T-helper 1 cell treated with Interleukin-12 subunit alpha and Interleukin-12 subunit beta and Interleukin-4 antibody, amounts not matched to agents 30 μg/mL and 1 μg/mL, for 36 hours (primary cell): ENCODE results near the gene GNG13.
"Not testable (repeated sequence)": the region's sequence is repeated elsewhere in the genome, so short reads cannot be mapped to it uniquely, and the experiment has no call there.

Experiments used
- H3K27ac Mint-ChIP-seq: one replicate; pipeline ENCODE4 v1.8.0; 2021; ENCODE audit warnings: mild to moderate bottlenecking, mixed read lengths
- H3K27me3 Mint-ChIP-seq: one replicate; pipeline ENCODE4 v1.8.0; 2021; ENCODE audit warnings: low read depth, mixed read lengths
- H3K36me3 Mint-ChIP-seq: one replicate; pipeline ENCODE4 v1.8.0; 2021; ENCODE audit warnings: low read depth, mixed read lengths
- H3K4me1 Mint-ChIP-seq: one replicate; pipeline ENCODE4 v1.8.0; 2021; ENCODE audit warnings: low read depth, mixed read lengths
- H3K4me3 Mint-ChIP-seq: one replicate; pipeline ENCODE4 v1.8.0; 2021; ENCODE audit warnings: mild to moderate bottlenecking, moderate library complexity, mixed read lengths
- H3K9me3 Mint-ChIP-seq: one replicate; pipeline ENCODE4 v1.8.0; 2021; ENCODE audit warnings: mixed read lengths

Gene GNG13

DNA sequence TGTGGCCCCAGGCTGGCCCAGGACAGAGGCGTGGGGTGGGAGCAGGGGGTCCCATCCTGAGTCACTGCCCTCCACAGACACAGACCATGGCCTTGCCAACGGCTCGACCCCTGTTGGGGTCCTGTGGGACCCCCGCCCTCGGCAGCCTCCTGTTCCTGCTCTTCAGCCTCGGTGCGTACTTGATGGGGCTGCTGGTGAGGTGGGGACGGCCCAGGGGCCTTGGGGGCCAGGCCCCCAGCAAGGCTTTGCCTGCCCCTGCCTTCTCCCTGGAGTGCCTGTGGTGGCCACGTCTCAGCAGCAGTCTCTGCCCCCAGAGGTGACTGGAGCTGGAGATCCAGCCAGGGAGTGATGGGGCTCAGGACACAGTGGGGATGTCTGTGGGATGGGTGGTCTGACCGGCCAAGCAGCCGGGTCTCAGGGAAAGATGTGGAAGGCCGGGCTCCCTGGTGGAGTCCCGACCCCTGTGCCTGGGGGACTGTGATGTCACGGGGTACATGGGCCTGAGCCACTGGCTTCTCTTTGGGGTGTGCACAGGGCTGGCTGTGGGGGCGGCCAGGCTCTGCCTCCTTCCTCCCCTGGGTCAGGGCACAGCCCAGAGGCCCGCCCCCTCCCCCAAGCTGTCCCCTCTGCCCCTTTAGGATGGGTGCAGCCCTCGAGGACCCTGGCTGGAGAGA lies 37.8 kb downstream of the GNG13 start:
- H3K9me3 Mint-ChIP-seq = no peaks in the 10 kb centered on the region
- H3K27ac Mint-ChIP-seq = no peak overlapping the region
- H3K36me3 Mint-ChIP-seq = no peaks in the 10 kb centered on the region
- no peak overlapping the region for H3K4me3 Mint-ChIP-seq
- no peaks in the 10 kb centered on the region for H3K4me1 Mint-ChIP-seq
- peaks cover 3% of the 10 kb centered on the region for H3K27me3 Mint-ChIP-seq

DNA sequence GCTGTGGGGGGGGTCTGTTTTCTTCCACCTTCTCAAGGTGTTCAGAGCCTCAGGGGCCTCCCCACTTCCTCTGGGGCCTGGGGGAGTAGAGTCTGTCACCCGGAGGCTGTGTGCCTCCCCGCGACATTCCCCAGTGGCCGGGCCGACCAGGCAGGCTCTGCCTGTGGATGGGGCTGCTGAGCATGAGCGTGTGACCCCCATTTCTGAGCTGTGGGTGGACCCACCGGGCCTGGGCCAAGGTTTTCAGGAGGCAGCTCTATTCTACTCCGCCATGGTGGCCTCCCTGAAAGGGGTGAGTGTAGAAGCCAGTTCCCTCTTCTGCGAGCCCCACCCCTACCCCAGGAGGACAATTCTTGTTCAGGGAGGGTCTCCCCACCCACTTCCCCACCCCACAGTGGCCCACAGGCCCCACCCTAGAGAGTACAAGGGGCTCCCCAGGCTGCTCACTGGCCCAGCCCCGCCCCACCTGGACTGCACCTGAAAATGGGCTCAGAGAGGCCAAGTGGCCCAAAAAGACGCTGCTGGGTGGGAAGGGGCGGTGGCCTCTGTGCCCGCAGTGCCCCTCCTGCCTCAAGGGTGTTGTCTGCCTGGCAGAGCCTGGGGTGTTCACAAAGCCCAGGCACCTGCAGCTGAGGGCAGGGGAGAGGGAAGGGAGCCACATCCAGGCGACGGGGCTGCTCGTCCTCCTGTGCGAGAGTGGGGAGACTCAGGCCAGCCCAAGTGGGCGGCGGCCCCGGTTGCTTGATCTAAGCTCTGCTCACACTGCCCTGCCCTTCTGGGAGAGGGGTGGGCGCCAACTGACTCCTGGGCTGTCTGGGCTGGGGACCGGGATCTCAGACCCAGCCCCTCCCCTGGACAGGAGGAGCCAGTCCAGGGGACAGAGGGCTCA lies 38.7 kb downstream of the GNG13 start:
- Mint-ChIP-seq H3K36me3 (no peaks in the 10 kb centered on the region), H3K4me1 (no peaks in the 10 kb centered on the region), H3K9me3 (no peaks in the 10 kb centered on the region), H3K27ac (no peak overlapping the region), H3K27me3 (peaks cover 6% of the 10 kb centered on the region), H3K4me3 (no peak overlapping the region)

DNA sequence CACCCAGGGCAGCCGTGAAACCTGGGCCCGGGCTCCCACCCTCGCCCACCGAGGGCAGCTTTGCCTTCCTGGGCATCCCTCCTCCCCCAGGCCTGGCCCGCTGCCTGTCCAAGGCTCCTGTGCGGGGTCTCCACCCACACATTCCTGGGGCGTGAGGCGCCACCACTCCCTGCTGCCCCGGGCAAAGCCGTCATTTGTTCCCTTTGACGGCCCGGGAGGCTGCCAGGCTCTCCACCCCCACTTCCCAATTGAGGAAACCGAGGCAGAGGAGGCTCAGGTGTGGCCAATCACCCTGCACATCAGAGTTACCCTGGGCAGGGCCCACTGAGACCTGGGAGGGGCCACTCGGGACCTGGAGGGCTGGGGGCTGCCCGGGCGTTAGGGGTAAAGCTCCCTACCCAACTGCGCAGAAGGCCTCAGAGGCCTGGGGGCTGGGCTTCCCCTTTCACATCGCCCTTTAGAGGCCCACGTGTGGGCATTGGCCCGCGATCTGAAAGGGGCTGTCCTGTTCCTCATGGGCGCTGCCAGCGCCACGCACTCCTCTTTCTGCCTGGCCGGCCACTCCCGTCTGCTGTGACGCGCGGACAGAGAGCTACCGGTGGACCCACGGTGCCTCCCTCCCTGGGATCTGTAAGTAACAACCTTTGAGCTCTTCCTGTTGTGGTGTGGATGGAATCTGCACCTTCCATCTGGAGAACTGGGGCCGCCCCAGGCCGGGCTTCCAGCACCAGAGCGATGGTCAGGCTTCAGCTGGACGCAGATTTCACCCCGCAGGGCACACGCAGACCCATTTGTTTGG lies 39.8 kb downstream of the GNG13 start, which contains the start of gene MSLN:
TSS of gene MSLN (plus strand) at position 190 of the 799 bp plus-strand sequence. CDS start 1,947 bp downstream, outside the sequence.
- Mint-ChIP-seq H3K27me3 (peaks cover 10% of the 10 kb centered on the region), H3K4me1 (no peaks in the 10 kb centered on the region), H3K36me3 (no peaks in the 10 kb centered on the region), H3K9me3 (no peaks in the 10 kb centered on the region), H3K27ac (no peak within 1 kb of the TSS), H3K4me3 (no peak within 1 kb of the TSS)

DNA sequence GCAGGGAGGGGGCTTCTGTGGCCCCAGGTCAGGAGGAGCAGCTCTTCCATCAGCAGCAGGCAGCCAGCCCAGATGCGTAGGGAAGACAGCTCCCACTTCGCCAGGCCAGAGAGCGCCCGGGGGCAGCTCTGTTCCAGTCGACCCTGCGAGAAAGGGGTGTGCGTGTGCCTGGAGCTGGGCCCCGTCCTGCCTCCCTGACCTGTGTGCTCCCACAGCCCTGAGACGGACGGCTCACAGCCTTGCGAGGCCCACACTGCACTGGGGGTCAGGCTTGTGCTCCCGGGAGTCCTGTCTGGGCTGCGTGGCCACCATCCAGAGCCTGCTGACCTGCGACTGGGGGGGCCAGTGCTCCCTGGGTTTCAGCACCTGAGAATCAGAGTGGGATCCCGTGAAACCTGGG lies 40.5 kb downstream of the GNG13 start:
- no peaks in the 10 kb centered on the region for H3K4me1 Mint-ChIP-seq
- peaks cover 10% of the 10 kb centered on the region for H3K27me3 Mint-ChIP-seq
- H3K36me3 Mint-ChIP-seq = no peaks in the 10 kb centered on the region
- H3K9me3 Mint-ChIP-seq = no peaks in the 10 kb centered on the region
- no peak overlapping the region for H3K4me3 Mint-ChIP-seq
- H3K27ac Mint-ChIP-seq = no peak overlapping the region

DNA sequence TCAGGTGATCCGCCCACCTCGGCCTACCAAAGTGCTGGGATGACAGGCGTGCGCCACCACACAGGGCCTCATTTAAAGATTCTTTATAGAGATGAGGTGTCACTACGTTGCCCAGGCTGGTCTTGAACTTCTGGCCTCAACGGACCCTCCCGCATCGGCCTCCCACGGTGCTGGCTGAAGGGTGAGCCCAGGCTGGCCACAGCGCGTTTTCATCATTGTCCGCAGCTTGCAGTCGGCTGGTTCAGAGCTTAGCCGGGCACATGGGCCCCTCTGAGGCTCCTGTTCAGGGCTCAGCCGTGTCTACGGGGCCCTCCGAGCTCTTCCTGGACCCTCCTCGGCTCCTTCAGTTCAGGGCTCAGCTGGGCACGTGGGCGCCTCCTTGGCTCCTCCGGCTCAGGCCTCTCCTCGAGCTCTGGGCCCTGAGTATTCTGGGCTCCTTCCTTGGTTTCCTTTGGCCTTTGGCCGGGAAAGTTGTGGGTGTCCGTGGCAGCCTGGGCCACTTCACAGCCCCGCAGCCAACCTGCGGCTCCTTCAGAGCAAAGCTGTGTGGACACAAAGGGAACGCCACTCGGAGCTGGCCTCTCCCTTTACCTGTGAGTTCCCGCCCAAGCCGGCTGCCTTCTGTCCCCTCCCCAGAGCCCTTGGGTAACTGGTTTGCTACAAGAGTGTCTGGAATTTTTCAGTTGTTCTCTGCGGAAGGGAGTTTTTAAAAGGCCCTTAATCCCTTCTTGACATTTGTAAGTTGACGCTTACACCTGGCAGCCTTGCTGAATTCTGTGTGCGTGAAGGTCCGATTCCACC lies 41.2 kb downstream of the GNG13 start:
- Mint-ChIP-seq H3K27ac (no peak overlapping the region), H3K9me3 (no peaks in the 10 kb centered on the region), H3K4me3 (no peak overlapping the region), H3K4me1 (no peaks in the 10 kb centered on the region), H3K36me3 (no peaks in the 10 kb centered on the region), H3K27me3 (peaks cover 10% of the 10 kb centered on the region)

DNA sequence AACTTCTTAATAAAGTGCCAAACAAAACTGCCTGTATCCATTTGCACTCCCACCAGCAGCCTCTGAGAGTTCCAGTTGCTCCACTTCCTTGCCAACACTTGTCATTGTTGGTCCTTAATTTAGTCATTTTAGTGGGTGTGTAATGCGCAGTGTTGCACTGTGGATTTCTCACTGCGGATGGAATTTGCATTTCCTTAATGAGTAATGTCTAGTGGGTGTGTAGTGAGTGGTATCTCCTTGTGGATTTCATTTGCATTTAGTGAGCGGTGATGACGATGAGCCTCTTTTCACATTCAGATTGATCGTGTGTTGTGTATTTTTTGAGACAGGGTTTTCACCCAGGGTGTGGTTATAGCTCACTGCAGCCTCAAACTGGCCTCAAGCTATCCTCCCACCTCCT lies 44.1 kb downstream of the GNG13 start:
- no peaks in the 10 kb centered on the region for H3K4me1 Mint-ChIP-seq
- H3K4me3 Mint-ChIP-seq = no peak overlapping the region
- no peaks in the 10 kb centered on the region for H3K9me3 Mint-ChIP-seq
- H3K36me3 Mint-ChIP-seq = no peaks in the 10 kb centered on the region
- H3K27me3 Mint-ChIP-seq = peaks cover 10% of the 10 kb centered on the region
- no peak overlapping the region for H3K27ac Mint-ChIP-seq

DNA sequence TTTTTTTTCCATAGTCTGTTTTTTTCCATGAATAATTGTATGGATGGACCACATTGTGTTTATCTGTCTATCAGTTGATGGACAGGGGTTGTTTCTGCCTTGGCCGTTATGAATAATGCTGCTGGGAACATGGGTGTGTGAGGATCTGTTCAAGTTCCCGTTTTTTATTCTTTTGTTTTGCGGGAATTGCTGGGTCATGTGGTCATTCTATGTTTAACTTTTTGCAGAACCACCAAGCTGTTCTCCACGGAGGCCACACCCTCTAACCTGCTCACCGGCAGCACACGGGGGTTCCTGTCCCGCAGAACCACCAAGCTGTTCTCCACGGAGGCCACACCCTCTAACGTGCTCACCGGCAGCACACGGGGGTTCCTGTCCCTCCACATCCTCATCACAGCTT lies 45.9 kb downstream of the GNG13 start:
- Mint-ChIP-seq H3K9me3 (no peaks in the 10 kb centered on the region), H3K27ac (no peak overlapping the region), H3K4me1 (no peaks in the 10 kb centered on the region), H3K4me3 (no peak overlapping the region), H3K27me3 (peaks cover 10% of the 10 kb centered on the region), H3K36me3 (no peaks in the 10 kb centered on the region)

DNA sequence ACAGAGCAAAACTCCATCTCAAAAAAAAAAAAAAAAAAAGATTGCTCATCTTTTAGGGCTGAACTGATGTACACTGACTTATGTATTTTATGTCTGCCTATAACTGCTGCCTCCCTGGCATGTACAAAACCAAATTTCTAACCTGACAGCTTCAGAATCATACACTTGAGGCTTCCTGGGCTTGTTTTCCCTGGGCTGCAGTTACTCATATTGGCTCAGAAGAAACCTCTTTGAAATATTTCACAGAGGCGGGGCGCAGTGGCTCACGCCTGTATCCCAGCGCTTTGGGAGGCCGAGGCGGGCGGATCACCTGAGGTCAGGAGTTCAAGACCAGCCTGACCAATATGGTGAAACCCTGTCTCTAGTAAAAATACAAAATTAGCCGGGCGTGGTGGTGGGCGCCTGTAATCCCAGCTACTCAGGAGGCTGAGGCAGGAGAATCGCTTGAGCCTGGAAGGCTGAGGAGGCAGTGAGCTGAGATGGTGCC lies 46.4 kb downstream of the GNG13 start:
- not testable (repeated sequence) for H3K36me3 Mint-ChIP-seq, H3K9me3 Mint-ChIP-seq, H3K27ac Mint-ChIP-seq, H3K4me1 Mint-ChIP-seq, H3K4me3 Mint-ChIP-seq
- peaks cover 10% of the 10 kb centered on the region for H3K27me3 Mint-ChIP-seq

DNA sequence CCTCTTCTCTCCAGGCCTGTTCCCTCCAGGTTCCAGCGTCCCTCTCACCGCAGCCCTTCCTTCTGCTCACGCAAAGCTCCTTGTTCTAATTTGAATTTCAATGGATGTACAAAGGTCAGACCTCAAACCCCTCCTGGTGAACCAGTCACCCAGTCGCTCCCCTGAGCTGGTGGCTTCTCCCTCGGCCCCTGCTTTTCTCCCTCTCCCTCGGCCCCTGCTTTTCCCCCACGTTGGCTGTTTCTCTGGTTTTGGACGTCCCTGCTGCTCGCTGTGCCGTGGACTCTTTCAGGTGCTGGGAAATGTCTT lies 48.6 kb downstream of the GNG13 start:
- Mint-ChIP-seq H3K9me3 (no peaks in the 10 kb centered on the region), H3K27ac (no peak overlapping the region), H3K27me3 (peaks cover 4% of the 10 kb centered on the region)

DNA sequence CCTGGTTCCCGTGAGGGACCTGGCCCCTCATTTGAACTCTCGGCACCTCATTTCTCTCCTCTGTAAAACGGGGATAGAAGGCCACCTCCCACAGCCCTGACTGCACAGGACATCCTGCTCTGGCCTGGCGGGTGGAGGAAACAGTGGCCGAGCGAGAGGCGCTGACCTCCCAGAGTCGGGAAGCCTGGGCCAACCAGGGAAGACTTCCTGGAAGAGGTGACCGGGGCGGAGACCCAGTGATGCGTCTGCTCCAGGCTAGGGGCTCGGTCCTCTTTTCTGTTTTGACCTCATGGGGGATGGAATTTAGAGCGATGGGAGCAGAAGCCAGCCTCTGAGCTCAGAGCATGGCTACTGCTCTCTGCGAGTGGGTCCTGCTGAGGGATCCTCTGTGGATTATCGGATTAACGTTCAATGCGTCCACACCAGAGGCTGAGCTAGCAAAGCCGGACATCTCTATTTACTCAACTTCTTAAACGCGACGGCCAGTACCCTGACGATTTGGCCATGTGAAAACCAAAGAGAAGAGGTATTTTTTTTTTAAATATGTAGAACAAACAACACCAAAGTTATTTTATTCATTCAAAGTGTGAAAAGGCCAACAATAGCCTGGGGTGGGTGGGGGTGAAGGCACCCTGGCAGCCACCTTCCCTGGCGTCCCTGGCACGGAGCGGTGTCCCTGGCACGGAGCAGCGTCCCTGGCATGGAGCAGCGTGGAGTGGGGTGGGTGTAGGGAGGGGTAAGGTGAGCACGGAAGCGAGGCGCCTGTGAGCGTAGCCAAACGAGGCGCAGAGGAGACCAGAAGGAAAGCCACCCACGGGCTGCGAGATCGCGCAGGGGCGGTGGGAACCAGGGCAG lies 49.2 kb downstream of the GNG13 start:
- Mint-ChIP-seq H3K4me1 (no peaks in the 10 kb centered on the region), H3K27me3 (peaks cover 1% of the 10 kb centered on the region), H3K9me3 (no peaks in the 10 kb centered on the region), H3K36me3 (no peaks in the 10 kb centered on the region), H3K27ac (no peak overlapping the region), H3K4me3 (no peak overlapping the region)

More for the DNA sequence above, 48.6 kb downstream of the GNG13 start:
- Mint-ChIP-seq H3K4me3 (no peak overlapping the region), H3K36me3 (no peaks in the 10 kb centered on the region), H3K4me1 (no peaks in the 10 kb centered on the region)

DNA sequence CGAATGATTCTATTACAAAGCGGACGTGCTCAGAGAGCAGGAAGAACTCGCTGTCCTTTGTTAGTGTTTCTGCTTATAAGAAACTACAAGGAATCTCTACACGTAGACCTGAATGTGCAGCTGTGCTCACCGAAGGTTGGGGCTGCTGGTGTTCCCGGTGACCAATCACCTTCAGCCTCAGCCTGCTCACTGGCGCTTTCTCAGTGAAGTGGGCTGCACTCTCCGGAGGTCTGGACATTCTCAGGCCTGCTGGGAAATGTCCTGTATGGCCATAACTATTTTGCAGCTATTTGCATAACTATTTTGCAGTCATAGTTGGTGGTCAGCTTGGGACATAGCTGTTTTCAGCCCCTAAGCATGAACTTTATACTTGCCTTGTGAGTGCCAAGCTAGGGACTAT lies 50.0 kb downstream of the GNG13 start:
- no peaks in the 10 kb centered on the region for H3K9me3 Mint-ChIP-seq
- H3K27ac Mint-ChIP-seq = no peak overlapping the region
- no peak overlapping the region for H3K4me3 Mint-ChIP-seq
- H3K36me3 Mint-ChIP-seq = no peaks in the 10 kb centered on the region
- H3K4me1 Mint-ChIP-seq = no peaks in the 10 kb centered on the region
- no peaks in the 10 kb centered on the region for H3K27me3 Mint-ChIP-seq

DNA sequence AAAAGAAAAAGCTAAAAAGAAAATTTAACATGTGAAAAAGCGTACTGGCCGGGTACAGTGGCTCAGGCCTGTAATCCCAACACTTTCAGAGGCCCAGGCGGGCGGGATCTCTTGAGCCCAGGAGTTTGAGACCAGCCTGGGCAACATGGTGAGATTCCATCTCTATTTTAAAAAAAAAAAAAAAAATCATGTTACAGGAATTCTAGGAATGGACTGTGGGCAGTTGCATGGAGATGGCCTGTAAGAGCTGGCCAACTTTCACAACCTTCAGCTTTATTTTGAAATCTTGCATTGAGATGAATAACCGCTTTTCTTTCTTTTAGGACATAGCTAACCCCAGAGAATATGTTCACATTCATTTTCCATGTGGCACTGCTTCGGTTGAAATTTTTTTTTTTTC lies 51.5 kb downstream of the GNG13 start:
- no peaks in the 10 kb centered on the region for H3K27me3 Mint-ChIP-seq
- no peak overlapping the region for H3K27ac Mint-ChIP-seq
- H3K4me1 Mint-ChIP-seq = no peaks in the 10 kb centered on the region
- H3K4me3 Mint-ChIP-seq = no peak overlapping the region
- H3K36me3 Mint-ChIP-seq = no peaks in the 10 kb centered on the region
- H3K9me3 Mint-ChIP-seq = no peaks in the 10 kb centered on the region
